Islet precursor cell (in vitro differentiated cells): ENCODE measurements around the gene HMGCLL1.
A peak's percentile ranks its signal among the peaks of the same experiment; 100 is the strongest.

ENCODE experiments used
- DNase-seq: peaks from one replicate; pipeline ENCODE4 v3.0.0-alpha.2; 2018

The HMGCLL1 gene

GRCh38 chr6:55438203-55438602 lies 140.8 kb downstream of the HMGCLL1 start:
- DNase-seq = no peak

GRCh38 chr6:55437141-55437540 lies 141.9 kb downstream of the HMGCLL1 start:
- DNase-seq = no peak

- no peak for DNase-seq
These were observed 145.4 kb downstream of the HMGCLL1 start for GRCh38 chr6:55433446-55434130.

- DNase-seq = no peak
These were observed 155.1 kb downstream of the HMGCLL1 start for GRCh38 chr6:55423933-55424332.

- no peak for DNase-seq
These were observed 168.3 kb downstream of the HMGCLL1 start for GRCh38 chr6:55410674-55411073.

- peak; percentile 52 for DNase-seq
These were observed 173.3 kb downstream of the HMGCLL1 start for GRCh38 chr6:55405474-55406235.

- no peak for DNase-seq
These were observed 179.6 kb downstream of the HMGCLL1 start for GRCh38 chr6:55399351-55399750.

- DNase-seq = no peak
These were observed 181.0 kb downstream of the HMGCLL1 start for GRCh38 chr6:55397986-55398385.

- DNase-seq = no peak
These were observed 183.1 kb downstream of the HMGCLL1 start for GRCh38 chr6:55395871-55396270.

GRCh38 chr6:55388211-55388610 lies 190.8 kb downstream of the HMGCLL1 start:
- DNase-seq = peak; percentile 67
